ENCODE results near the gene HINT2.

The HINT2 gene

DNA sequence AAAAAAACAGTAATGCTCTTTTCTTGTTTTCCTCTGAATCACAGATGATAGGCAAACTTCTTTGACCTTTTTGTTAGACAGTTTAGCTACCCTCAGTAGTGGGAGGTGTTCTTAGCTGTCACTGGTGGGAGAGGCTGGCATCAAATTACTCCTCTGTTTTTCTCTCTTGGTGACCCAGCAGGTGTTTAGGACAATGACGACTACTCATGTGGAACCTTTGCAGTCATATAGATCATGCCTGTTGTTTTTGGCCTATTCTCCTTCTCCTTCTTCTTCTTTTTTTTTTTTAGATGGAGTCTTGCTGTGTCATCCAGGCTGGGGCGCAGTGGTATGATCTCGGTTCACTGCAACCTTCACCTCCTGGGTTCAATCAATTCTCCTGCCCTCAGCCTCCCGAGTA lies 38.8 kb downstream of the HINT2 start:
- TF ChIP-seq, protein P1, sequence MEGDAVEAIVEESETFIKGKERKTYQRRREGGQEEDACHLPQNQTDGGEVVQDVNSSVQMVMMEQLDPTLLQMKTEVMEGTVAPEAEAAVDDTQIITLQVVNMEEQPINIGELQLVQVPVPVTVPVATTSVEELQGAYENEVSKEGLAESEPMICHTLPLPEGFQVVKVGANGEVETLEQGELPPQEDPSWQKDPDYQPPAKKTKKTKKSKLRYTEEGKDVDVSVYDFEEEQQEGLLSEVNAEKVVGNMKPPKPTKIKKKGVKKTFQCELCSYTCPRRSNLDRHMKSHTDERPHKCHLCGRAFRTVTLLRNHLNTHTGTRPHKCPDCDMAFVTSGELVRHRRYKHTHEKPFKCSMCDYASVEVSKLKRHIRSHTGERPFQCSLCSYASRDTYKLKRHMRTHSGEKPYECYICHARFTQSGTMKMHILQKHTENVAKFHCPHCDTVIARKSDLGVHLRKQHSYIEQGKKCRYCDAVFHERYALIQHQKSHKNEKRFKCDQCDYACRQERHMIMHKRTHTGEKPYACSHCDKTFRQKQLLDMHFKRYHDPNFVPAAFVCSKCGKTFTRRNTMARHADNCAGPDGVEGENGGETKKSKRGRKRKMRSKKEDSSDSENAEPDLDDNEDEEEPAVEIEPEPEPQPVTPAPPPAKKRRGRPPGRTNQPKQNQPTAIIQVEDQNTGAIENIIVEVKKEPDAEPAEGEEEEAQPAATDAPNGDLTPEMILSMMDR (IDR thresholded peaks at IDR 0.05; ENCODE audit: control extremely low read depth, extremely low read depth, low read depth, missing control alignments): no peak
- POLR2A ChIA-PET: interaction anchor here (0.7 kb wide), 1 partner anchor 1060 kb away, joined by 3 read pairs; no protein-coding TSS in a partner anchor
- no peak for DNase-seq (ENCODE audit: extremely low spot score)
- CTCF ChIA-PET: interaction anchor here (0.9 to 7.8 kb wide), 9 partner anchors 8 to 79 kb away, joined by 3 to 45 read pairs (median 4); partner anchors contain the start of genes GBA2, NPR2 and RGP1

DNA sequence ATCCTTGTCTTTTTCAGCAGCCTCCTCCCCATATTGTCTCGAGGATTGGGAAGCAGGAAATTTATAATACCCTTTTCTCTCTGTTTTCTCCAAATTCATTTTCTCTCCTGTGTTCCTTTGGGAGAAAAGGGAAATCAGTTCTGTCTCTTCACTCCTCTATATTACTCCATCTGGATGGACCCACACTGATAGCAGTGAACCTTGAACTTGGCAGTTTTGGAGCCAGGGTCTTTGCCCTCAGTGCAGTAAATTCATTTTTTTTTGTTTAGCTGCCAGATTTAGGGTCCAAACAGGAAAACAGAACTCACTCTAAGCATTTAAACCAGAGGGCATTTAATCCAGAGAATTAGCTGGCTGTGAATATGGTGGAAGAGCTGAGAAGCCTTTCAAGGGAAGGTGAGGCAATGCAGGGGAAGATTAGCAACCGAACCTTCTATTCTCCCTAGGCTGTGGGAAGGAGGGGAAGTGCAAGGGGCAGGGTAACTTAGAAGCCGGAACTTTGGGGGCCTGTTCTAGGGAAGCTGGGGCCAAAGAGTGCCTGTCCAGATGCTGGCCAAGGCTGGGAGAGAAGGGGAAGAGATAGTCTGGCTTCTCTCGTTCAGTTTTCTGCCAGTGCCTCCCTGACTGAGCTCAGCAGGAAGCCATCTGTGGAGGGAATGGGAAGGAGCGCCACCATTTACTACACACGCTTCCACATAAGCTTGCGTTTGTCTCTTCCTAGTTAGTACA lies 39.8 kb downstream of the HINT2 start:
- DNase-seq (ENCODE audit: extremely low spot score): no peak
- POLR2A ChIA-PET: no interaction called here
- CTCF ChIA-PET: interaction anchor here (0.9 to 7.8 kb wide), 8 partner anchors 9 to 78 kb away, joined by 3 to 45 read pairs (median 4); partner anchors contain the start of gene NPR2
- TF ChIP-seq, protein P1 (IDR thresholded peaks at IDR 0.05; ENCODE audit: control extremely low read depth, extremely low read depth, low read depth, missing control alignments): no peak

GRCh38 chr9:35771943-35772342 lies 42.9 kb downstream of the HINT2 start:
- DNase-seq (ENCODE audit: extremely low spot score): no peak
- POLR2A ChIA-PET: interaction anchor here (0.5 kb wide), 1 partner anchor 38 kb away, joined by 3 read pairs; no protein-coding TSS in a partner anchor
- TF ChIP-seq, protein P1 (IDR thresholded peaks at IDR 0.05; ENCODE audit: control extremely low read depth, extremely low read depth, low read depth, missing control alignments): no peak
- CTCF ChIA-PET: interaction anchor here (0.9 to 7.8 kb wide), 8 partner anchors 8 to 110 kb away, joined by 3 to 45 read pairs (median 6); partner anchors contain the start of genes CREB3, GBA2, MSMP and NPR2

- no peak for DNase-seq (ENCODE audit: extremely low spot score)
- ChIA-PET POLR2A (interaction anchor here (0.5 kb wide), 1 partner anchor 38 kb away, joined by 3 read pairs; no protein-coding TSS in a partner anchor), CTCF (interaction anchor here (0.9 to 7.8 kb wide), 12 partner anchors 9 to 111 kb away, joined by 3 to 45 read pairs (median 4); partner anchors contain the start of genes CREB3, MSMP, NPR2 and TLN1)
- TF ChIP-seq, protein P1 (IDR thresholded peaks at IDR 0.05; ENCODE audit: control extremely low read depth, extremely low read depth, low read depth, missing control alignments): no peak
Measured at GRCh38 chr9:35771534-35771933, 43.3 kb downstream of the HINT2 start.

DNA sequence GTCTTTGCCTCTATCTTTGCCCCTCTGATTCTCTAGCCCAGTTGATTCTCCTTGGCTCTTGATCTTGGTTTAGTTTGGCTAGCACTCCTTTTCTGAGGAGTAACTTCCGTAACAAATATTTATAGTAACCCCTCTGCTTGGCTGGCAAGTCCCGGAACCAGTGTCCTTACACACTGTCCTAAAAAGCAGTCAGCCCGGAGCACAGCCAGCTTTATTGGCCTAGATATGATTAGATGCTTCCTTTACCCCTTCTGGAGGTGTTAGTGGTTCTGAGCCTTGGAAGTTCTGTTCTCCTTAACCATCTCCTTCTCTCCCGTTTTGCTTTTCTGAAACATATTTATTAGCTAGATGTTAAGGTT lies 43.8 kb downstream of the HINT2 start:
- TF ChIP-seq, protein P1 (IDR thresholded peaks at IDR 0.05; ENCODE audit: control extremely low read depth, extremely low read depth, low read depth, missing control alignments): no peak
- no peak for DNase-seq (ENCODE audit: extremely low spot score)
- ChIA-PET POLR2A (no interaction called here), CTCF (interaction anchor here (0.9 to 7.8 kb wide), 11 partner anchors 8 to 68 kb away, joined by 3 to 45 read pairs (median 5); partner anchors contain the start of genes CREB3, MSMP, NPR2 and TLN1)

DNA sequence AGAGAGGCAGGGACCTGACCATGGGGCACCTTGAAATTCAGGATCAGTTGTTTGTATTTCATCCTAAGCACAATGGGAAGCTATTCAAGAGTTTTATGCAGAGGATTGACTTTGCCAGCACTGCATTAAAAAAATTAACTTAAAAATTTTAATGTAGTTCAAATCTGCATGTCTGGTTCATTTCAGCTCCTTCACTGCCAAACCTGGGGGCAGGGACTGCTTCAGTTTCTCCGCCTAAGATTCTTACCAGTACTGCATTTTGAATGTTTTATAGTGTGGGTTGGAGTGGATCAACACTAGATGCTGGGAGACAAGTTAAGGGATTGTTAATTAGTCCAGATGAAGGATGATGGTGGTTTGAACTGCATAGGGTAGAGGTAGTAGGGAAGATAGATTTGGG lies 45.1 kb downstream of the HINT2 start:
- POLR2A ChIA-PET: no interaction called here
- TF ChIP-seq, protein P1 (IDR thresholded peaks at IDR 0.05; ENCODE audit: control extremely low read depth, extremely low read depth, low read depth, missing control alignments): no peak
- no peak for DNase-seq (ENCODE audit: extremely low spot score)
- CTCF ChIA-PET: interaction anchor here (0.9 to 7.8 kb wide), 4 partner anchors 9 to 20 kb away, joined by 3 to 45 read pairs (median 22); partner anchors contain the start of genes MSMP and NPR2

Measured in GM10248 (cell line).